ENCODE measurements around the gene ATP6V1A. TPM values are rescaled to one million over a fixed set of nuclear protein-coding genes. Genes with fewer than 3 reads are reported as not detected.

ATP6V1A gene
- total and polyA plus RNA-seq, 8 donors, result 4.3 to 75.6 (median 13.0) TPM

DNA sequence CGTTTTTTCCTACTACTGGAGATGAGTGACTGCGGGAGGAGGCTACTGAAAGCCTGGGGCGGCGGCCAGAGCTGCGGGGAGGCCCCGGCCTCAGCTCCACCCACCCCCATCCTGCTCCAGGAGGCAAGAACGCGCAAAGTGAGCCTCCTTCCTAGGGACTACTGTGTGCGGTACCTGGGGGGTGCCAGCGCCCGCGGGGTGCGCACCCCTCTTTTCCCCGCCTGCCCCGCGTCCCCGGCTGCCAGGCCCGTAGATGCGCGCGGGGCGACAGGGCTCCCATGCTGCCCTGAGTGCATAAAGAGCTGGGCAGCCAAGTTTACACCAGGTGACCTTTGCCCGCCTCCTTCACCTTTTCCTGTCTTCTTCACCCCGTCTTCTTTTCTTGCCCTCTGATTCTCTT lies 47.9 kb upstream of the ATP6V1A start:
- Histone ChIP-seq H3K36me3 (no peaks in the 10 kb centered on the region), H3K9me3 (no peaks in the 10 kb centered on the region), H3K27ac (peak overlapping the region in 4 of 5 donors; percentile 47 to 100 (median 100)), H3K4me1 (peaks cover 15 to 38% (median 28%) of the 10 kb centered on the region in 4 donors), H3K4me3 (peak overlapping the region; percentile 33 to 48 (median 38)), H3K27me3 (no peaks in the 10 kb centered on the region)
- peak in 1 of 2 donors; percentile 54 for DNase-seq
- intact Hi-C loops (cut with DNase I; ENCODE audit: low total_unique reads), result no loop called here
- WGBS, 5 donors, result 14 to 34% (median 19%) methylated on average over 20 to 24 of the region's 24 CpGs
- TF ChIP-seq, protein P1, sequence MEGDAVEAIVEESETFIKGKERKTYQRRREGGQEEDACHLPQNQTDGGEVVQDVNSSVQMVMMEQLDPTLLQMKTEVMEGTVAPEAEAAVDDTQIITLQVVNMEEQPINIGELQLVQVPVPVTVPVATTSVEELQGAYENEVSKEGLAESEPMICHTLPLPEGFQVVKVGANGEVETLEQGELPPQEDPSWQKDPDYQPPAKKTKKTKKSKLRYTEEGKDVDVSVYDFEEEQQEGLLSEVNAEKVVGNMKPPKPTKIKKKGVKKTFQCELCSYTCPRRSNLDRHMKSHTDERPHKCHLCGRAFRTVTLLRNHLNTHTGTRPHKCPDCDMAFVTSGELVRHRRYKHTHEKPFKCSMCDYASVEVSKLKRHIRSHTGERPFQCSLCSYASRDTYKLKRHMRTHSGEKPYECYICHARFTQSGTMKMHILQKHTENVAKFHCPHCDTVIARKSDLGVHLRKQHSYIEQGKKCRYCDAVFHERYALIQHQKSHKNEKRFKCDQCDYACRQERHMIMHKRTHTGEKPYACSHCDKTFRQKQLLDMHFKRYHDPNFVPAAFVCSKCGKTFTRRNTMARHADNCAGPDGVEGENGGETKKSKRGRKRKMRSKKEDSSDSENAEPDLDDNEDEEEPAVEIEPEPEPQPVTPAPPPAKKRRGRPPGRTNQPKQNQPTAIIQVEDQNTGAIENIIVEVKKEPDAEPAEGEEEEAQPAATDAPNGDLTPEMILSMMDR (IDR thresholded peaks at IDR 0.05), result no peak
- TF ChIP-seq POLR2AphosphoS5 (IDR thresholded peaks at IDR 0.05) (no peak), EP300 (IDR thresholded peaks at IDR 0.05) (no peak), POLR2A (IDR thresholded peaks at IDR 0.05) (no peak)

DNA sequence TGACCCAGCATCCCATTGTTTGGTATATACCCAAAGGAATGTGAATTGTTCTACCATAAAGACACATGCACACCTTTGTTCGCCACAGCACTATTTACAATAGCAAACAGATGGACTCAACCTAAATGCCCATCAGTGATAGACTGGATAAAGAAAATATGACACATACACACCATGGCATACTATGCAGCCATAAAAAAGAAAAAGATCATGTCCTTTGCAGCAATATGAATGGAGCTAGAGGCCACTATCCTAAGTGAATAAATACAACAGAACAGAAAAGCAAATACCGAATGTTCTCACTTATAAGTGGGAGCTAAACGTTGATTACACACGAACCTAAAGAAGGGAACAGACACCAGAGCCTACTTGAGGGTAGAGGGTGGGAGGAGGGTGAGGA lies 39.0 kb upstream of the ATP6V1A start:
- H3K9me3 ChIP-seq, result no peaks in the 10 kb centered on the region
- no peaks in the 10 kb centered on the region for H3K4me1 ChIP-seq
- WGBS, 5 donors, result 90 to 93% (median 92%) methylated on average over 4 of the region's 4 CpGs
- no peak for TF ChIP-seq EP300 (IDR thresholded peaks at IDR 0.05)
- TF ChIP-seq, protein P1 (IDR thresholded peaks at IDR 0.05), result no peak
- TF ChIP-seq POLR2A (IDR thresholded peaks at IDR 0.05), result no peak
- DNase-seq, result no peak
- intact Hi-C loops (cut with DNase I; ENCODE audit: low total_unique reads), result no loop called here
- no peaks in the 10 kb centered on the region for H3K27me3 ChIP-seq
- H3K27ac ChIP-seq, result no peak overlapping the region
- no peak overlapping the region for H3K4me3 ChIP-seq
- no peaks in the 10 kb centered on the region for H3K36me3 ChIP-seq

DNA sequence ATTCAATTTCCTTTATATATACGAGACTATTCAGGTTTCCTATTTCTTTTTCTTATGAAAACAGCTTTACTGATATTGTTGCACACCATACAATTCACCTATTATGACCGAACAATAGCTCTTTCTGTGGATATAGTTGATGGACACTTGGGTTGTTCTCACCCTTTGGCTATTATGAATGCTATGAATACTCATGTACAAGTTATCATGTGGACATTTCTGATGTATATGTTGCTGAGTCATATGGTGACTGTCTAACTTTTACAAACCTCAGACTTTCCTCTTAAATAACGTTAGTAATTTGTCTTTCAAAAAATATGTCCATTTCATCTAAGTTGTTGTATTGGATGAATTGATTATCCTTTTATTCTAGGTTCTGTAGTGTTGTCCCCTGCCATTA lies 34.7 kb upstream of the ATP6V1A start:
- no peak overlapping the region for H3K27ac ChIP-seq
- WGBS, 5 donors, result 16 to 46% (median 33%) methylated on average over 3 of the region's 3 CpGs
- no peaks in the 10 kb centered on the region for H3K4me1 ChIP-seq
- no peaks in the 10 kb centered on the region for H3K27me3 ChIP-seq
- intact Hi-C loops (cut with DNase I; ENCODE audit: low total_unique reads), result no loop called here
- H3K9me3 ChIP-seq, result no peaks in the 10 kb centered on the region
- no peak for DNase-seq
- H3K36me3 ChIP-seq, result peaks cover 0 to 8% (median 2%) of the 10 kb centered on the region in 4 donors
- H3K4me3 ChIP-seq, result no peak overlapping the region
- no peak for TF ChIP-seq POLR2AphosphoS5 (IDR thresholded peaks at IDR 0.05)
- TF ChIP-seq EP300 (IDR thresholded peaks at IDR 0.05), result no peak
- TF ChIP-seq, protein P1 (IDR thresholded peaks at IDR 0.05), result no peak
- TF ChIP-seq POLR2A (IDR thresholded peaks at IDR 0.05), result no peak

DNA sequence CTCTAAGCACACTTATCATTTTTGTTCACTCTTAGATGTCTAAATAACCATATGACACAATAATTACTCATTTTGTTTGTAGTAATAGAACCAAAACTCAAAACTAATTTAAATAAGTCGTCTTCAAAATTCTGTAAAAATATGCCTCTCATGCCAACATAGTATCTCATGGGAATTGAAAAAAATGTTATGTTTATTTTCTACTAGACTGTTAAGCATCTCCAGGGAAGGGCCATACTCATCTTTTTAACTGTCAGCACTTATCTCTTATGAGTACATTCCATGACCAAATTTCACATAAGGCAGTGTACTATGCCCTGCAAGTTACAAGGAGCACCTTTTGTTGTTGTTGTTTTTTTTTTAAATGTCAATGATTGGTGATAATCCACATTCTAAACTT lies 32.1 kb upstream of the ATP6V1A start:
- no peak for DNase-seq
- no peak overlapping the region for H3K27ac ChIP-seq
- 66 to 80% (median 76%) methylated on average over 1 of the region's 1 CpG for WGBS, 5 donors
- no peaks in the 10 kb centered on the region for H3K27me3 ChIP-seq
- TF ChIP-seq EP300 (IDR thresholded peaks at IDR 0.05) (no peak), POLR2A (IDR thresholded peaks at IDR 0.05) (no peak), POLR2AphosphoS5 (IDR thresholded peaks at IDR 0.05) (no peak)
- TF ChIP-seq, protein P1 (IDR thresholded peaks at IDR 0.05), result no peak
- no peaks in the 10 kb centered on the region for H3K9me3 ChIP-seq
- H3K4me3 ChIP-seq, result no peak overlapping the region
- H3K36me3 ChIP-seq, result peaks cover 4 to 27% (median 18%) of the 10 kb centered on the region in 4 donors
- no peaks in the 10 kb centered on the region for H3K4me1 ChIP-seq
- intact Hi-C loops (cut with DNase I; ENCODE audit: low total_unique reads), result no loop called here
